A549 (cell line): Measurements from ENCODE around the gene CALN1. TPM values are rescaled to one million over a fixed set of nuclear protein-coding genes. Genes with fewer than 3 reads are reported as not detected.

Source experiments
- ATAC-seq, 2 experiments: fragments of 200-7000 bp in 1 of 2; fragments of >200 bp in 1 of 2; cut with Nextera tagmentation in 1 of 2; cut with Tn5 transposase in 1 of 2; 3 replicates each; pipeline versions ENCODE4 v1.8.0 to v1.9.1; 2018 to 2020; ENCODE audit warnings: mild to moderate bottlenecking in 1 of 2, moderate library complexity in 1 of 2
- CTCF ChIA-PET: fragments of 300-600 bp; sonication (Branson Sonifier 250); formaldehyde crosslinking; extraction: SDS; loops from one replicate; lab custom pipeline; 2021; ENCODE audit warnings: antibody characterized with exemption, inconsistent platforms; lab: Yijun Ruan, JAX
- POLR2A ChIA-PET: fragments of 350-600 bp; formaldehyde crosslinking; extraction: SDS; loops from one replicate; lab custom pipeline; 2021; ENCODE audit warnings: antibody characterized with exemption, inconsistent platforms; lab: Yijun Ruan, JAX
- DNase-seq, 2 experiments: peaks; one replicate each; pipeline versions ENCODE4 v3.0.0 to v3.0.0-alpha.2; 2011 to 2016; ENCODE audit warnings: low read depth in 1 of 2, low spot score in 1 of 2
- FAIRE-seq: peaks from 2 replicates; lab custom pipeline; 2011; peaks lifted over from hg19 to GRCh38; lab: Jason Lieb, UNC
- H3K27ac ChIP-seq, 2 experiments: fragments of >200 bp; sonication (Bioruptor Twin); formaldehyde crosslinking; 3 replicates each; pipeline ENCODE4 v1.5.1; 2016 to 2017
- H3K4me1 ChIP-seq: fragments of >200 bp; sonication (Bioruptor Twin); formaldehyde crosslinking; 3 replicates; pipeline ENCODE4 v1.6.1; 2016
- H3K4me2 ChIP-seq: fragments of >200 bp; sonication (Bioruptor Twin); formaldehyde crosslinking; 3 replicates; pipeline ENCODE4 v1.6.1; 2016
- H3K4me3 ChIP-seq: fragments of >200 bp; sonication (Bioruptor Twin); formaldehyde crosslinking; 3 replicates; pipeline ENCODE4 v1.5.1; 2016
- H3K9me3 ChIP-seq: fragments of >200 bp; sonication (Bioruptor Twin); formaldehyde crosslinking; 3 replicates; pipeline ENCODE4 v1.6.1; 2016
- BHLHE40 ChIP-seq: IDR thresholded peaks from 2 replicates; pipeline ENCODE4 v1.6.1; 2012; ENCODE audit warnings: low read depth, low read length, inconsistent platforms
- CBX2 ChIP-seq: fragments of 200-600 bp; sonication (generic); IDR thresholded peaks from 2 replicates; pipeline ENCODE4 v1.6.1; 2016; ENCODE audit warnings: low read depth, mild to moderate bottlenecking, borderline replicate concordance
- CBX8 ChIP-seq: fragments of 200-600 bp; sonication (generic); IDR thresholded peaks from 2 replicates; pipeline ENCODE4 v1.6.1; 2016
- ELK1 ChIP-seq: fragments of 150-350 bp; IDR thresholded peaks from 2 replicates; pipeline ENCODE4 v1.6.1; 2014; ENCODE audit warnings: low read depth, mild to moderate bottlenecking, low read length
- FOSB ChIP-seq: fragments of 250-450 bp; sonication (Bioruptor Pico); IDR thresholded peaks from 2 replicates; pipeline ENCODE4 v1.5.0; 2020; ENCODE audit warnings: mild to moderate bottlenecking, moderate library complexity
- FOSL2 ChIP-seq, 2 experiments: fragments of 450-650 bp in 1 of 2; fragments of >200 bp in 1 of 2; sonication (Bioruptor Twin) in 1 of 2; formaldehyde crosslinking; IDR thresholded peaks; 2 replicates each; pipeline versions ENCODE4 v1.5.0 to v1.6.1; 2016 to 2020; ENCODE audit warnings: mild to moderate bottlenecking in 1 of 2, moderate library complexity in 1 of 2
- FOXS1 ChIP-seq: fragments of 250-450 bp; sonication (Bioruptor Pico); IDR thresholded peaks from 2 replicates; pipeline ENCODE4 v1.5.0; 2020; ENCODE audit warnings: mild to moderate bottlenecking, moderate library complexity
- GATA3 ChIP-seq: IDR thresholded peaks from 2 replicates; pipeline ENCODE4 v1.6.1; 2012; ENCODE audit warnings: borderline replicate concordance
- HES2 ChIP-seq: fragments of >200 bp; sonication (Bioruptor Twin); formaldehyde crosslinking; IDR thresholded peaks from 2 replicates; pipeline ENCODE4 v1.6.1; 2016
- HEYL ChIP-seq: fragments of 250-450 bp; sonication (Bioruptor Pico); IDR thresholded peaks from 2 replicates; pipeline ENCODE4 v1.8.0; 2021; ENCODE audit warnings: mild to moderate bottlenecking, moderate library complexity
- HMGXB4 ChIP-seq: fragments of 250-450 bp; sonication (Bioruptor Pico); IDR thresholded peaks from 2 replicates; pipeline ENCODE4 v1.5.0; 2021; ENCODE audit warnings: mild to moderate bottlenecking, moderate library complexity, borderline replicate concordance
- HOXB13 ChIP-seq: fragments of 250-450 bp; sonication (Bioruptor Pico); IDR thresholded peaks from 2 replicates; pipeline ENCODE4 v1.5.0; 2020; ENCODE audit warnings: low read depth, mild to moderate bottlenecking, moderate library complexity
- HOXB5 ChIP-seq: fragments of 250-450 bp; sonication (Bioruptor Pico); IDR thresholded peaks from 2 replicates; pipeline ENCODE4 v1.5.0; 2020; ENCODE audit warnings: mild to moderate bottlenecking, moderate library complexity
- JUN ChIP-seq, 2 experiments: fragments of >200 bp; sonication (Bioruptor Twin); formaldehyde crosslinking; IDR thresholded peaks; 2 replicates in 1 of 2; 3 replicates in 1 of 2; pipeline ENCODE4 v1.6.1; 2016 to 2017
- KDM1A ChIP-seq: fragments of 200-600 bp; sonication (generic); IDR thresholded peaks from 2 replicates; pipeline ENCODE4 v1.6.1; 2016; ENCODE audit warnings: low read depth, mild to moderate bottlenecking
- KDM5A ChIP-seq: fragments of 200-600 bp; sonication (generic); IDR thresholded peaks from 2 replicates; pipeline ENCODE4 v1.6.1; 2016; ENCODE audit warnings: antibody characterized with exemption, mild to moderate bottlenecking
- MAX ChIP-seq: IDR thresholded peaks from 2 replicates; pipeline ENCODE4 v1.6.1; 2012
- MAZ ChIP-seq: fragments of 150-350 bp; IDR thresholded peaks from 2 replicates; pipeline ENCODE4 v1.6.1; 2014; ENCODE audit warnings: antibody characterized with exemption, low read depth, low read length, borderline replicate concordance
- MYC ChIP-seq: IDR thresholded peaks from 2 replicates; pipeline ENCODE4 v1.6.1; 2012; ENCODE audit warnings: mild to moderate bottlenecking, inconsistent platforms, low read length, improper control_type of control experiment, borderline replicate concordance
- PBX3 ChIP-seq: IDR thresholded peaks from 2 replicates; pipeline ENCODE4 v1.6.1; 2012
- POLR2A ChIP-seq: IDR thresholded peaks from 2 replicates; pipeline ENCODE4 v1.6.1; 2012; ENCODE audit warnings: mild to moderate bottlenecking, low read length
- RCOR1 ChIP-seq: fragments of 150-350 bp; IDR thresholded peaks from 2 replicates; pipeline ENCODE4 v1.6.1; 2014; ENCODE audit warnings: antibody characterized with exemption, low read length, low read depth
- RFX5 ChIP-seq: fragments of 450-650 bp; IDR thresholded peaks from 2 replicates; pipeline ENCODE4 v1.7.1; 2014; ENCODE audit warnings: antibody characterized with exemption, mild to moderate bottlenecking, moderate library complexity
- USF2 ChIP-seq: fragments of 450-650 bp; IDR thresholded peaks from 2 replicates; pipeline ENCODE4 v1.6.1; 2014; ENCODE audit warnings: antibody characterized with exemption
- ZC3H11A ChIP-seq: fragments of 450-650 bp; IDR thresholded peaks from 2 replicates; pipeline ENCODE4 v1.6.1; 2014; ENCODE audit warnings: antibody characterized with exemption, mild to moderate bottlenecking
- ZNF302 ChIP-seq: fragments of 250-450 bp; sonication (Bioruptor Pico); IDR thresholded peaks from 2 replicates; pipeline ENCODE4 v1.9.0; 2021; ENCODE audit warnings: inconsistent platforms, mild to moderate bottlenecking, moderate library complexity
- WGBS: methylation state at CpG from one replicate; pipeline ENCODE4 v1.1.6; 2017; ENCODE audit errors: missing lambda C conversion rate; 5-methylcytosine and 5-hydroxymethylcytosine counted together
- polyA plus RNA-seq, 4 experiments: library from polyadenylated mRNA; depleted of rRNA in 3 of 4; stranded (reverse); fragments of >200 nt; fragmentation: RNase III in 1 of 4; extraction: RNeasy Plus Mini Kit Qiagen cat#74134 plus additional on column Dnase treatment in 1 of 4; gene quantifications; 2 replicates in 3 of 4; 3 replicates in 1 of 4; pipeline ENCODE4 v1.2.3, GENCODE V29; 2011 to 2017
- TF ChIP-seq, protein P1 (sequence below): fragments of 200-600 bp; sonication (generic); IDR thresholded peaks from 2 replicates; pipeline ENCODE4 v1.6.1; 2016; ENCODE audit warnings: antibody characterized with exemption, mild to moderate bottlenecking, moderate library complexity

The CALN1 gene
- polyA plus RNA-seq, 2 of the 4 experiments (the other 2 are of a cell fraction), result not detected

DNA sequence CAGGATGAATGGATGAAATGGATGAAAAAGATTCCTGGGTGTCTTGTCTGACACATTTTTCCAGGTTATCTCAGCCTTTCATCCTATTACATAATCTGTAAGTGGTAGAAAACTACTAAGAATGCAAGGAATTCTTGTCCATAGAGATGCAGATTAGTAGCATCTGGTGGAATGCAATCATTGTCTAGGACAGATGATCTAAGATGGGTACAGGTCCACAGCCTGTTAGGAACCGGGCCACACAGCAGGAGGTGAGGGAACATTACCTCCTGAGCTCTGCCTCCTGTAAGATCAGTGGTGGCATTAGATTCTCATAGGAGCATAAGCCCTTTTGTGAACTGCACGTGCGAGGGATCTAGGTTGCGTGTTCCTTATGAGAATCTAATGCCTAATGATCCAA, 225.0 kb downstream of the CALN1 start:
- DNase-seq (no peak), FAIRE-seq (no peak), ATAC-seq (no peak)
- TF ChIP-seq, protein P1, sequence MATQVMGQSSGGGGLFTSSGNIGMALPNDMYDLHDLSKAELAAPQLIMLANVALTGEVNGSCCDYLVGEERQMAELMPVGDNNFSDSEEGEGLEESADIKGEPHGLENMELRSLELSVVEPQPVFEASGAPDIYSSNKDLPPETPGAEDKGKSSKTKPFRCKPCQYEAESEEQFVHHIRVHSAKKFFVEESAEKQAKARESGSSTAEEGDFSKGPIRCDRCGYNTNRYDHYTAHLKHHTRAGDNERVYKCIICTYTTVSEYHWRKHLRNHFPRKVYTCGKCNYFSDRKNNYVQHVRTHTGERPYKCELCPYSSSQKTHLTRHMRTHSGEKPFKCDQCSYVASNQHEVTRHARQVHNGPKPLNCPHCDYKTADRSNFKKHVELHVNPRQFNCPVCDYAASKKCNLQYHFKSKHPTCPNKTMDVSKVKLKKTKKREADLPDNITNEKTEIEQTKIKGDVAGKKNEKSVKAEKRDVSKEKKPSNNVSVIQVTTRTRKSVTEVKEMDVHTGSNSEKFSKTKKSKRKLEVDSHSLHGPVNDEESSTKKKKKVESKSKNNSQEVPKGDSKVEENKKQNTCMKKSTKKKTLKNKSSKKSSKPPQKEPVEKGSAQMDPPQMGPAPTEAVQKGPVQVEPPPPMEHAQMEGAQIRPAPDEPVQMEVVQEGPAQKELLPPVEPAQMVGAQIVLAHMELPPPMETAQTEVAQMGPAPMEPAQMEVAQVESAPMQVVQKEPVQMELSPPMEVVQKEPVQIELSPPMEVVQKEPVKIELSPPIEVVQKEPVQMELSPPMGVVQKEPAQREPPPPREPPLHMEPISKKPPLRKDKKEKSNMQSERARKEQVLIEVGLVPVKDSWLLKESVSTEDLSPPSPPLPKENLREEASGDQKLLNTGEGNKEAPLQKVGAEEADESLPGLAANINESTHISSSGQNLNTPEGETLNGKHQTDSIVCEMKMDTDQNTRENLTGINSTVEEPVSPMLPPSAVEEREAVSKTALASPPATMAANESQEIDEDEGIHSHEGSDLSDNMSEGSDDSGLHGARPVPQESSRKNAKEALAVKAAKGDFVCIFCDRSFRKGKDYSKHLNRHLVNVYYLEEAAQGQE, result no peak
- TF ChIP-seq FOSL2 (IDR thresholded peaks at IDR 0.05), result no peak
- TF ChIP-seq FOSL2 (CRISPR knock-in tag; IDR thresholded peaks at IDR 0.05), result no peak
- no peak for TF ChIP-seq POLR2A
- TF ChIP-seq MAZ, result no peak
- TF ChIP-seq KDM5A, result no peak
- no peak for TF ChIP-seq CBX8
- TF ChIP-seq HMGXB4, result no peak
- TF ChIP-seq KDM1A, result no peak
- no peak for TF ChIP-seq BHLHE40
- TF ChIP-seq HOXB5 (CRISPR knock-in tag), result no peak
- TF ChIP-seq HEYL (CRISPR knock-in tag), result no peak
- TF ChIP-seq MAX, result no peak
- TF ChIP-seq HES2, result no peak
- no peak for TF ChIP-seq USF2
- TF ChIP-seq GATA3, result no peak
- TF ChIP-seq FOXS1 (CRISPR knock-in tag), result no peak
- TF ChIP-seq RFX5, result no peak
- no peak overlapping the region for H3K4me3 ChIP-seq
- ChIA-PET CTCF (no interaction called here), POLR2A (no interaction called here)
- no peak overlapping the region for H3K27ac ChIP-seq
- WGBS, result 3% methylated on average over 4 of the region's 4 CpGs
- H3K4me1 ChIP-seq, result no peaks in the 10 kb centered on the region
- H3K4me2 ChIP-seq, result no peak overlapping the region
- no peaks in the 10 kb centered on the region for H3K9me3 ChIP-seq

DNA sequence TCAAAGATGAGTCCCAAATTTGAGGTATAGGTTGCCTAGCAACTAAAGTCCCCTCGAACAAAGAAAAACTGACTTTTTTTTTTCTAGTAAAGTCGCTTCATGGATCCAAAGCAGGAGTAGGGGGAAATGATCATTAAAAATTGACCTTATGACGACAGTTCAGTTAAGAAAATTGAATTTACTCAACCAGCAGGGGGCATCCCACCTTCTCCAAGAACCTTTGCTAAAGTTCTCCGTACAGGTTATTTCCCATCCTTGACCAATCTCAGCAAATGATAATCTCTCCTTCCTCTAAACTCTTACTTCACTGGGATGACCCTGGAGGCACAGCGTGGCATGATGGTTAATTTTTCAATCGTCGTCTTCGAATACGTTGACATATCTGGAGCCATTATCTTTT, 228.3 kb downstream of the CALN1 start:
- WGBS, result 53% methylated on average over 9 of the region's 9 CpGs
- peak in 1 of 2 experiments; percentile 33 for DNase-seq
- POLR2A ChIA-PET, result no interaction called here

More for the DNA sequence above, 228.3 kb downstream of the CALN1 start:
- CTCF ChIA-PET, result interaction anchor here (1.1 kb wide), 1 partner anchor 10 kb away, joined by 3 read pairs; no protein-coding TSS in a partner anchor
- Histone ChIP-seq H3K4me3 (no peak overlapping the region), H3K4me2 (no peak overlapping the region), H3K9me3 (no peaks in the 10 kb centered on the region), H3K4me1 (no peaks in the 10 kb centered on the region), H3K27ac (no peak overlapping the region)
- TF ChIP-seq USF2 (no peak), HES2 (no peak), KDM5A (no peak), FOSL2 (IDR thresholded peaks at IDR 0.05) (no peak), FOSL2 (CRISPR knock-in tag; IDR thresholded peaks at IDR 0.05) (no peak), HOXB13 (CRISPR knock-in tag) (no peak), ZC3H11A (no peak), JUN (IDR thresholded peaks at IDR 0.05) (no peak), FOXS1 (CRISPR knock-in tag) (no peak), ELK1 (no peak), RCOR1 (no peak), CBX2 (no peak), HOXB5 (CRISPR knock-in tag) (no peak), MYC (no peak), POLR2A (no peak), RFX5 (no peak), ZNF302 (CRISPR knock-in tag) (no peak), PBX3 (no peak), KDM1A (no peak), GATA3 (no peak), FOSB (CRISPR knock-in tag) (no peak)
- ATAC-seq (no peak), FAIRE-seq (no peak)
